ENCODE measurements around the gene SLC16A5. TPM values are rescaled to one million over a fixed set of nuclear protein-coding genes. Genes with fewer than 3 reads are reported as not detected.
A peak's percentile ranks its signal among the peaks of the same experiment; 100 is the strongest.

The SLC16A5 gene
- total RNA-seq, 1 donor from 2014 or later: 40.5 TPM

DNA sequence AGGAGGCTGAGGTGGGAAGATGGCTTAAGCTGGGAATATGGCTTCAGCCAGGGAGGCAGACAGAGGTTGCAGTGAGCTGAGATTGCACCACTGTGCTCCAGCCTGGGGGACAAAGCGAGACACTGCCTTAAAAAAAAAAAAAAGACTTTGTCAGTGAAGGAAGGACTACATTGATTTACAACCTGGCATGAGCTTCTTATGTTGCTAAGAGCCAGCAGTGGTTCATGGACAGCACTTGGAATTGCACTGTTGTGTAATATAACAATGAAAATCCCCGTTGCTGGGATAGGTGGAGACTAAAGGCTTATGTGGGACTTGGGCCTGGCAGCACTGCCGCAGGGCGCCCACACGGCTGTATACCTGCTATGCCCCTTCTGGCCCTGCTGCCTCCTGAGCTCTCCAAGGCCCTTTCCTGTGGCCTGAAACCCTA, 14.1 kb upstream of the SLC16A5 start:
- DNase-seq (no peak), ATAC-seq (no peak)
- H3K27me3 ChIP-seq: no peaks in the 10 kb centered on the region
- intact Hi-C loops (cut with DNase I): no loop called here
- no peaks in the 10 kb centered on the region for H3K9me3 ChIP-seq
- peaks cover 19% of the 10 kb centered on the region for H3K4me1 ChIP-seq
- TF ChIP-seq, protein P1, sequence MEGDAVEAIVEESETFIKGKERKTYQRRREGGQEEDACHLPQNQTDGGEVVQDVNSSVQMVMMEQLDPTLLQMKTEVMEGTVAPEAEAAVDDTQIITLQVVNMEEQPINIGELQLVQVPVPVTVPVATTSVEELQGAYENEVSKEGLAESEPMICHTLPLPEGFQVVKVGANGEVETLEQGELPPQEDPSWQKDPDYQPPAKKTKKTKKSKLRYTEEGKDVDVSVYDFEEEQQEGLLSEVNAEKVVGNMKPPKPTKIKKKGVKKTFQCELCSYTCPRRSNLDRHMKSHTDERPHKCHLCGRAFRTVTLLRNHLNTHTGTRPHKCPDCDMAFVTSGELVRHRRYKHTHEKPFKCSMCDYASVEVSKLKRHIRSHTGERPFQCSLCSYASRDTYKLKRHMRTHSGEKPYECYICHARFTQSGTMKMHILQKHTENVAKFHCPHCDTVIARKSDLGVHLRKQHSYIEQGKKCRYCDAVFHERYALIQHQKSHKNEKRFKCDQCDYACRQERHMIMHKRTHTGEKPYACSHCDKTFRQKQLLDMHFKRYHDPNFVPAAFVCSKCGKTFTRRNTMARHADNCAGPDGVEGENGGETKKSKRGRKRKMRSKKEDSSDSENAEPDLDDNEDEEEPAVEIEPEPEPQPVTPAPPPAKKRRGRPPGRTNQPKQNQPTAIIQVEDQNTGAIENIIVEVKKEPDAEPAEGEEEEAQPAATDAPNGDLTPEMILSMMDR (IDR thresholded peaks at IDR 0.05): no peak
- no peaks in the 10 kb centered on the region for H3K36me3 ChIP-seq
- H3K4me3 ChIP-seq: no peak overlapping the region
- H3K27ac ChIP-seq: no peak overlapping the region

DNA sequence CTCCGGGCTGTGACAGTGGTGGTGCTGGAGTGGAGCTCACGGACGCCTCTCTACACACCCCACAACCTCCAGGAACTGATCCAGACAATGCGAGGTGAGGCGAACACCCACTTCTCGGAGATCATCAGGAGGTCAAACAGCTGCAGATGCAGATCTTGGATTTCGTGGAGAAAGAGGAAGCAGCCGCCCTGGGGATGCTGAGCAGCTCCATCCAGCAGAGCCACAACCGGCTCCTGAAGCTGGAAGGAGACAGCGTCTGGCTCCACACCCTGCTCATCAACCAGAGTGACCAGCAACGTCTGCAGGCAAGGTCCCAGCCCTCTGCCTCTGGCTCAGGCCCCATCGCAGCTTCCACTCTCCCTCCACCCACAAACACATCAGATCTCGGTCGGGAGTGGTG, 13.2 kb upstream of the SLC16A5 start:
- no peak overlapping the region for H3K27ac ChIP-seq
- TF ChIP-seq, protein P1 (IDR thresholded peaks at IDR 0.05): no peak
- intact Hi-C loops (cut with DNase I): no loop called here
- H3K27me3 ChIP-seq: no peaks in the 10 kb centered on the region
- ATAC-seq (no peak), DNase-seq (no peak)
- H3K4me1 ChIP-seq: peaks cover 28% of the 10 kb centered on the region
- H3K36me3 ChIP-seq: no peaks in the 10 kb centered on the region
- H3K4me3 ChIP-seq: no peak overlapping the region
- no peaks in the 10 kb centered on the region for H3K9me3 ChIP-seq

DNA sequence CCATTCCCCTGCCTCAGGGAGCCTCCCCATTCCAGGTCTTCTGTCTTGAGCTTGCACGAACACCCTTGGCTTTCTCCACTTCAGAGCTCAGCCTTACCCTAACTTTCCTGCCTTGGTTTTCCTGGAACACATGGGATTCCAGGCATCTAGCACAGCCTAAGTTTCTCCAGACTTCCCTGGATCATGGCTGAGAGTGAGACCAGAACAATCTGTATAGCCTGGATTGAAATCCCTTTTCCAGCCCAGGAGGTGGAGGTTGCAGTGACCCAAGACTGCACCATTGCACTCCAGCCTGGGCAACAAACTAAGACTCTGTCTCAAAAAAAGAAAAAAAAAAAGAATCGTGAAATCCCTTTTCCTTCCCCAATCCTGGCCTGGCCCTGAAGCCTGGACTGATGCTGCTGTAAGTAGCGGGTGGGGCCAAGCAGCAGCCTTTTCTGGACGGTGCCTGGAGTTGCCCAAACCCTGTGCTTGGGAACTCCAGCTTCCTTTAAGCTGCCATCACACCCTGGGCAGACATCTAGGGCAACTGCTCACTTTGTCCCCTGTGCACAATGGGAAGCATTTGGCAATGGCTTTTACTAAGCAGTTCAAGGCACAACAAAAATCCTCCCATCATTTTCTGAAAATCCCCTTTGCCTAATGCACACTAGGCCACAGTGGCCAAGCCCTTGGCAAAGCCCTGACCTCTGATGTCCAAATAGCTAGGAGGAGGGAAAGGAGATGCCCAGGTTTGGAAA, 12.0 kb upstream of the SLC16A5 start:
- Histone ChIP-seq H3K27ac (no peak overlapping the region), H3K4me1 (peaks cover 33% of the 10 kb centered on the region), H3K36me3 (no peaks in the 10 kb centered on the region), H3K4me3 (no peak overlapping the region), H3K9me3 (no peaks in the 10 kb centered on the region), H3K27me3 (no peaks in the 10 kb centered on the region)
- DNase-seq (no peak), ATAC-seq (no peak)
- TF ChIP-seq, protein P1 (IDR thresholded peaks at IDR 0.05): no peak
- intact Hi-C loops (cut with DNase I): no loop called here

DNA sequence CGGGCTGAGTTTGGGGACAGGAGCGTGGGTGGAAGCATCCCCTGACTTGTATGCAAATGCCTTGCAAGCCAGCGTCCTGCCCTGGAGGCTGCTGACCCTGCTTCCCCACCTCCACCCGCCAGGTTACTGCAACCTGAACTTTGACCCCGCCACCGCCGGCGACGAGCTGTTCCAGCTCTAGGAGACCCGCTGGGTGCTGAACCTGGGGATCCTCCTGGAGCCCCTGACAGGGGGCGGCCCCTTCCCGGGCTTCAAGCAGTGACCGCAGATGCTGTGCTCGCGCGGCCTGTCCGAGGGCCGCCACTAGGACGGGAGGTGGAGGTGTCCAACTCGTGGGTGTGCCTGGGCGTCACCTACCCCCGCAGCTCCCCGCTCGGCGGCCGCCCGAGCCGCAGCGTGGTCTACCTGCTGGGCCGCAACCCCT, 10.7 kb upstream of the SLC16A5 start:
- Histone ChIP-seq H3K27me3 (no peaks in the 10 kb centered on the region), H3K36me3 (no peaks in the 10 kb centered on the region), H3K4me3 (peak overlapping the region; percentile 46), H3K9me3 (no peaks in the 10 kb centered on the region), H3K27ac (peak overlapping the region; percentile 89), H3K4me1 (peaks cover 33% of the 10 kb centered on the region)
- DNase-seq: no peak
- no peak for ATAC-seq
- intact Hi-C loops (cut with DNase I): no loop called here
- TF ChIP-seq, protein P1 (IDR thresholded peaks at IDR 0.05): no peak

DNA sequence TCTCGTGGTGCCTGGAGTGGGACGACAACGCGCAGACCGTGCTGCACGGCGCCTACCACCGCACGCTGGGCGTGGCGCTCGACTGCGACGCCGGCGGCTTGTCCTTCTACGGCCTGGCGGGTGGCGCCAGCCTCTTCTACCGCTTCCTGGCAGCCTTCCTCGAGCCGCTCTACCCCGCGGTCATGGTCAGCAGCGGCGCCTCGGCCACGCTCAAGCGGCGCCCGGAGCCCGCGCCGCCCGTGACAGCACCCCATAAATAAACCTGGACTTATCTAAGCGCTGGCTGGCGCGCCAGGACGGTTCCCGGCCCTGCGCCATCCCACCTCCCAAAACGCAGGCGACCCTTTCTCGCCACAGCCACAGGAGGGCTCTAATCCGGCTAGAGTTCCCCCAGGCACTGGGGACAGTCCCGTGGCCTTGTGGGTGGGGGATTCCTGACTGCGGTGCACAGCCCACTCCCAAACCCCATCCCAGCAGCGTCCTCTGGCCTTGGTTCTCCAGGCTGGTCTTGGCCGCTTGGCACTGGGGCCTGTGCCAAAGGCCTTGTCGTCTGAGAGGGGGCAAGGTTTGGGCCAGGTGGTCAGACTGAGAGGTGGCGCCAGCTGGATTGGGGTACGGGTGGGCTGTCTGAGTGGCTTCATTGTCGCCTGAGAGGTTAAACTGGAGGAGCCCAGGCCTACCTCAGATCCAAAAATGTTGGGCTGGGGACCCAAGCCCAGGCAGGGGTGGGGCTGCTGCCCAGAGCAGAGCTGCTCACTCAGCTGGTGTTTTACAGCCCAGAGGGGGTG, 10.1 kb upstream of the SLC16A5 start:
- intact Hi-C loops (cut with DNase I): no loop called here
- peak; percentile 90 for DNase-seq

More for the DNA sequence above, 10.1 kb upstream of the SLC16A5 start:
- H3K27me3 ChIP-seq: no peaks in the 10 kb centered on the region
- peak overlapping the region; percentile 46 for H3K4me3 ChIP-seq
- TF ChIP-seq, protein P1 (IDR thresholded peaks at IDR 0.05): peak; percentile 21
- H3K27ac ChIP-seq: peak overlapping the region; percentile 89
- no peaks in the 10 kb centered on the region for H3K9me3 ChIP-seq
- peaks cover 33% of the 10 kb centered on the region for H3K4me1 ChIP-seq
- peak; percentile 84 for ATAC-seq
- no peaks in the 10 kb centered on the region for H3K36me3 ChIP-seq

All from upper lobe of right lung (tissue), 1 donor.